CD14-positive monocyte (primary cell): ENCODE data around the gene TMEM150A. TPM values are rescaled to one million over a fixed set of nuclear protein-coding genes. Genes with fewer than 3 reads are reported as not detected.

Experiments used
- DNase-seq, 3 donors: peaks; one replicate each; pipeline ENCODE4 v3.0.0-alpha.2; 2011 to 2022
- H2AFZ ChIP-seq: 2 replicates; pipeline ENCODE4 v1.6.0; 2012; ENCODE audit warnings: mild to moderate bottlenecking, low read depth, low read length, inconsistent platforms; ENCODE audit not compliant: insufficient read depth, poor library complexity, severe bottlenecking
- H3K27ac ChIP-seq, 2 donors: 1 replicate in 1 of 2; 2 replicates in 1 of 2; pipeline ENCODE4 v1.5.1; 2012 to 2013; ENCODE audit warnings: low read length in 2 of 2, control low read depth in 1 of 2, inconsistent platforms in 1 of 2, low read depth in 1 of 2, mild to moderate bottlenecking in 1 of 2
- H3K27me3 ChIP-seq, 2 donors: one replicate each; pipeline versions ENCODE4 v1.6.0 to v1.6.1; 2011 to 2013; ENCODE audit warnings: low read length in 2 of 2; ENCODE audit not compliant: control insufficient read depth in 2 of 2, insufficient read depth in 2 of 2
- H3K36me3 ChIP-seq, 2 donors: replicated peaks in 1 of 2; 1 replicate in 1 of 2; 2 replicates in 1 of 2; pipeline versions ENCODE4 v1.5.1 to v1.6.1; 2012 to 2013; ENCODE audit warnings: low read length in 2 of 2, control low read depth in 1 of 2, inconsistent platforms in 1 of 2, mild to moderate bottlenecking in 1 of 2; ENCODE audit not compliant: insufficient read depth in 2 of 2, control insufficient read depth in 1 of 2
- H3K4me1 ChIP-seq, 2 donors: 1 replicate in 1 of 2; 2 replicates in 1 of 2; pipeline versions ENCODE4 v1.5.1 to v1.6.1; 2012 to 2013; ENCODE audit warnings: low read length in 2 of 2, control low read depth in 1 of 2, inconsistent platforms in 1 of 2, mild to moderate bottlenecking in 1 of 2, moderate library complexity in 1 of 2; ENCODE audit not compliant: insufficient read depth in 2 of 2, control insufficient read depth in 1 of 2
- H3K4me2 ChIP-seq: replicated peaks from 2 replicates; pipeline ENCODE3; 2012; ENCODE audit warnings: low read length, moderate library complexity, mild to moderate bottlenecking; ENCODE audit not compliant: poor library complexity, severe bottlenecking; ENCODE audit errors: extremely low read depth
- H3K4me3 ChIP-seq, 3 experiments: fragments of 200-600 bp in 1 of 3; sonication (generic) in 1 of 3; replicated peaks in 1 of 3; 1 replicate in 2 of 3; 2 replicates in 1 of 3; pipeline ENCODE4 v1.5.1; 2011 to 2013; ENCODE audit warnings: low read length in 3 of 3, mild to moderate bottlenecking in 3 of 3, control low read depth in 2 of 3, low read depth in 2 of 3, inconsistent platforms in 1 of 3, moderate library complexity in 1 of 3
- H3K79me2 ChIP-seq: 2 replicates; pipeline ENCODE4 v1.6.0; 2012; ENCODE audit warnings: mild to moderate bottlenecking, control low read depth, inconsistent platforms, low read length, moderate library complexity; ENCODE audit not compliant: insufficient read depth
- H3K9ac ChIP-seq: 2 replicates; pipeline ENCODE4 v1.6.0; 2017; ENCODE audit warnings: low read length, mild to moderate bottlenecking; ENCODE audit not compliant: insufficient read depth, poor library complexity, severe bottlenecking
- H3K9me3 ChIP-seq, 2 donors: replicated peaks in 1 of 2; 1 replicate in 1 of 2; 2 replicates in 1 of 2; pipeline versions ENCODE4 v1.5.1 to v1.6.1; 2012 to 2013; ENCODE audit warnings: low read length in 2 of 2, control low read depth in 1 of 2; ENCODE audit not compliant: control insufficient read depth in 1 of 2, insufficient read depth in 1 of 2
- H4K20me1 ChIP-seq: 2 replicates; pipeline ENCODE4 v1.6.0; 2012; ENCODE audit warnings: mild to moderate bottlenecking, low read length, control low read depth, moderate library complexity; ENCODE audit not compliant: insufficient read depth
- H3K27ac Mint-ChIP-seq, 7 donors: one replicate each; pipeline ENCODE4 v1.8.0; 2020; ENCODE audit warnings: mild to moderate bottlenecking in 7 of 7, mixed read lengths in 7 of 7, moderate library complexity in 6 of 7, inconsistent platforms in 2 of 7
- H3K27me3 Mint-ChIP-seq, 3 donors: one replicate each; pipeline ENCODE4 v1.8.0; 2021 to 2022; ENCODE audit warnings: low read depth in 3 of 3, mild to moderate bottlenecking in 3 of 3, mixed read lengths in 3 of 3, moderate library complexity in 3 of 3, inconsistent platforms in 1 of 3
- H3K36me3 Mint-ChIP-seq, 2 donors: one replicate each; pipeline ENCODE4 v1.8.0; 2020; ENCODE audit warnings: mixed read lengths in 2 of 2, inconsistent platforms in 1 of 2, mild to moderate bottlenecking in 1 of 2
- H3K4me1 Mint-ChIP-seq: one replicate; pipeline ENCODE4 v1.8.0; 2020; ENCODE audit warnings: mild to moderate bottlenecking, mixed read lengths
- H3K4me3 Mint-ChIP-seq, 2 donors: one replicate each; pipeline ENCODE4 v1.8.0; 2020; ENCODE audit warnings: mild to moderate bottlenecking in 2 of 2, mixed read lengths in 2 of 2, moderate library complexity in 1 of 2
- H3K9me3 Mint-ChIP-seq, 7 donors: one replicate each; pipeline ENCODE4 v1.8.0; 2020 to 2022; ENCODE audit warnings: mixed read lengths in 7 of 7, mild to moderate bottlenecking in 6 of 7, moderate library complexity in 6 of 7, inconsistent platforms in 2 of 7
- WGBS: methylation state at CpG from one replicate; pipeline ENCODE4 v1.1.5; 2013; ENCODE audit warnings: missing lambda C conversion rate; ENCODE audit not compliant: insufficient coverage; 5-methylcytosine and 5-hydroxymethylcytosine counted together
- intact Hi-C, 2 donors: fragments of 100-400 bp; cut with micrococcal nuclease; formaldehyde crosslinking; loops; one replicate each; pipeline versions ENCODE4 v1.15.0 to v1.15.1; 2023
- polyA plus RNA-seq, 3 donors: library from polyadenylated mRNA; depleted of rRNA in 1 of 3; unstranded in 2 of 3; stranded (reverse) in 1 of 3; fragments of 300-500 nt in 2 of 3; fragments of >200 nt in 1 of 3; fragmentation: Illumina TruSeq in 2 of 3; gene quantifications; 1 replicate in 2 of 3; 2 replicates in 1 of 3; pipeline ENCODE4 v1.2.3, GENCODE V29; 2012 to 2021
- TF ChIP-seq, protein P1 (sequence below): fragments of 200-600 bp; IDR thresholded peaks from one replicate; pipeline ENCODE4 v1.8.0; 2022; ENCODE audit warnings: antibody characterized with exemption, mild to moderate bottlenecking

Gene TMEM150A
- polyA plus RNA-seq, 3 donors = 24.7 to 29.1 (median 26.6) TPM

DNA sequence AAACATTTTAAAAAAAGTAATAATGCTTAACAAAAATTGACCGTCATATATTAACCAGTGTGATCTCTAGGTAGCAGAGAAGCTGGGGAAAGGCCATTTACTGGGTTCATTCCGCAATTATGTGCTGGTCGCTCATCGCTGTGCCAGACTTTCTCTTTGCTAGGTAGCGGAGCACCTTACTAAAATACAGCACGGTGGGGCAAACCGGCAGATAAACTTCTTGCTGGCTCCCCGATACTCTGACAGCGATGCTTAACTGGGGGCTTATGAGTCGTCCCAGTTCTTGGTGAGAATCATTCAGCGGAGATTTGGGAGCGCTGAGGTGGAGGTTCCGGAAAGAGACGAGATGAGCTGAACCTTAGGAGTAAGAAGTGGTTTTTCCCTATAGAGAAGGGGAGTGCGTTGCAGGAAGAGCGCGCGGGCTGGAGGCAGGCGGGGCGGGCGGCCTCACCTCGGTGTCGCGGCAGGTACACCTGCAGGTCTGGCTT lies 8.8 kb upstream of the TMEM150A start:
- WGBS = 14% methylated on average over 23 of the region's 24 CpGs
- Histone ChIP-seq H3K27me3 (no peaks in the 10 kb centered on the region), H3K79me2 (peaks cover 35% of the 10 kb centered on the region), H3K27ac (peak overlapping the region in 1 of 2 donors; percentile 87), H3K9ac (peak overlapping the region; percentile 89), H3K36me3 (peaks cover 21 to 32% of the 10 kb centered on the region in 2 donors), H4K20me1 (peaks cover 45% of the 10 kb centered on the region), H3K9me3 (no peaks in the 10 kb centered on the region), H3K4me1 (peaks cover 24 to 34% of the 10 kb centered on the region in 2 donors), H2AFZ (peak overlapping the region; percentile 96), H3K4me3 (peak overlapping the region; percentile 57 to 93 (median 86)), H3K4me2 (peak overlapping the region; percentile 95)
- peaks cover 0 to 1% (median 0%) of the 10 kb centered on the region in 7 donors for H3K9me3 Mint-ChIP-seq
- peak overlapping the region; percentile 31 to 94 (median 88) for H3K27ac Mint-ChIP-seq
- peaks cover 25% of the 10 kb centered on the region for H3K4me1 Mint-ChIP-seq
- intact Hi-C loops = loop anchor here (10.0 kb wide), 2 partner anchors 196 to 494 kb away; partner anchors contain the start of genes POLR1A (in 2 of the 2), PTCD3 (in 2 of the 2), CAPG (in 1 of the 2) and SH2D6 (in 1 of the 2)
- H3K4me3 Mint-ChIP-seq = peak overlapping the region; percentile 97 to 100
- peaks cover 24 to 36% of the 10 kb centered on the region in 2 donors for H3K36me3 Mint-ChIP-seq
- peaks cover 0 to 1% (median 0%) of the 10 kb centered on the region in 3 donors for H3K27me3 Mint-ChIP-seq
- no peak for DNase-seq
- TF ChIP-seq, protein P1, sequence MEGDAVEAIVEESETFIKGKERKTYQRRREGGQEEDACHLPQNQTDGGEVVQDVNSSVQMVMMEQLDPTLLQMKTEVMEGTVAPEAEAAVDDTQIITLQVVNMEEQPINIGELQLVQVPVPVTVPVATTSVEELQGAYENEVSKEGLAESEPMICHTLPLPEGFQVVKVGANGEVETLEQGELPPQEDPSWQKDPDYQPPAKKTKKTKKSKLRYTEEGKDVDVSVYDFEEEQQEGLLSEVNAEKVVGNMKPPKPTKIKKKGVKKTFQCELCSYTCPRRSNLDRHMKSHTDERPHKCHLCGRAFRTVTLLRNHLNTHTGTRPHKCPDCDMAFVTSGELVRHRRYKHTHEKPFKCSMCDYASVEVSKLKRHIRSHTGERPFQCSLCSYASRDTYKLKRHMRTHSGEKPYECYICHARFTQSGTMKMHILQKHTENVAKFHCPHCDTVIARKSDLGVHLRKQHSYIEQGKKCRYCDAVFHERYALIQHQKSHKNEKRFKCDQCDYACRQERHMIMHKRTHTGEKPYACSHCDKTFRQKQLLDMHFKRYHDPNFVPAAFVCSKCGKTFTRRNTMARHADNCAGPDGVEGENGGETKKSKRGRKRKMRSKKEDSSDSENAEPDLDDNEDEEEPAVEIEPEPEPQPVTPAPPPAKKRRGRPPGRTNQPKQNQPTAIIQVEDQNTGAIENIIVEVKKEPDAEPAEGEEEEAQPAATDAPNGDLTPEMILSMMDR = no peak

DNA sequence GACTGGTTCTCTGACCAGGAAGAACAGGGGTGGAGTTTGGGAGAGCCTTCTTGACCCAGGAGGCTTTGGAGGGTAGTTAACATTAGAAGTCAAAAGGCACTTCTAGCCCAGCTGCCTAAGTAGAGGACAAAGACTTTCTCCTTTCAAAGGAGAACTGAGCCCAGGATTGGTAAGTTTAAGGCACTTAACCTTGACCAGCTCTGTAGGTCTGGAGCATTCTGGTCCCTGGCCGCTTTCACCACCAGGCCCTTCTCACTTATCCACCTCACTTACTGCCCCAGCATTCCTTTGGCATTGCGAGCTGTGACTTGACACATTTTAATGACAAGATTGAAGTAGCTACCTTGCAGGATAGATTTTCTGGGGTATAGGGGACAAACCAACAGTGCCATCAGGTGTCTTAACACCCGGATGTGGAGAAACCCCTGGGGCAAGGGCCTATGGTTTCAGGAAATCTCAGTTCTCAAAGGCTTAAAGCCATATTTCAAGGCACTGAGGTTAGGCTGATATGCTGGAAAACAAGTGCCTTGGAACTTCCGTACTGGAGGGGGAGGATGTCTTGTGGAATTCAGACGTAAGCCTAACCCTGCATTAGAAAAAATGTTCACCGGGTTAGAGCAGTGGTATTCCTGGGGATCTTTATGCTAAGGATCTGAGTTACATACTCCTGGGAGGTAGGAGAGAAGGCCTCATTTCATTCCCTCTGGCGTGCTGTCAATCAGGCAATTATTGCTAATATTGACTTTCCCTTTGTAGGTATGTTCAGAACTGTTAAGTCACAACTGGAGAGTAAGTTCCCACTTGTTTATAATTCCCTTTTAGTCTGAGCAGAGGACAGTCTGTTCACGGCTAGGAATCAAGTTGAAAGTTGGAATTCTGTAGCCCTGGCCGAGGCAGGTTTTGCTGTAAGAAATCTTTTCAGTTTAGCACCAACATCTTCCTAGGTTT lies 5.0 kb upstream of the TMEM150A start:
- Histone ChIP-seq H3K9ac (no peak overlapping the region), H4K20me1 (peaks cover 65% of the 10 kb centered on the region), H3K4me3 (no peak overlapping the region), H3K36me3 (peaks cover 21 to 43% of the 10 kb centered on the region in 2 donors), H3K27me3 (no peaks in the 10 kb centered on the region), H3K79me2 (peaks cover 32% of the 10 kb centered on the region), H3K27ac (no peak overlapping the region), H2AFZ (no peak overlapping the region), H3K4me1 (peaks cover 31 to 47% of the 10 kb centered on the region in 2 donors), H3K4me2 (no peak overlapping the region), H3K9me3 (no peaks in the 10 kb centered on the region)
- Mint-ChIP-seq H3K36me3 (peaks cover 26 to 40% of the 10 kb centered on the region in 2 donors), H3K27ac (peak overlapping the region in 3 of 7 donors; percentile 46 to 59 (median 54)), H3K9me3 (no peaks in the 10 kb centered on the region), H3K4me1 (peaks cover 47% of the 10 kb centered on the region), H3K4me3 (no peak overlapping the region), H3K27me3 (peaks cover 0 to 4% (median 1%) of the 10 kb centered on the region in 3 donors)
- 98% methylated on average over 6 of the region's 9 CpGs for WGBS
- TF ChIP-seq, protein P1 = no peak
- DNase-seq = no peak
- intact Hi-C loops = no loop called here
